Measurements from ENCODE around the gene OR4D6.
"Not testable (repeated sequence)": the region's sequence is repeated elsewhere in the genome, so short reads cannot be mapped to it uniquely, and the experiment has no call there.

Gene OR4D6

DNA sequence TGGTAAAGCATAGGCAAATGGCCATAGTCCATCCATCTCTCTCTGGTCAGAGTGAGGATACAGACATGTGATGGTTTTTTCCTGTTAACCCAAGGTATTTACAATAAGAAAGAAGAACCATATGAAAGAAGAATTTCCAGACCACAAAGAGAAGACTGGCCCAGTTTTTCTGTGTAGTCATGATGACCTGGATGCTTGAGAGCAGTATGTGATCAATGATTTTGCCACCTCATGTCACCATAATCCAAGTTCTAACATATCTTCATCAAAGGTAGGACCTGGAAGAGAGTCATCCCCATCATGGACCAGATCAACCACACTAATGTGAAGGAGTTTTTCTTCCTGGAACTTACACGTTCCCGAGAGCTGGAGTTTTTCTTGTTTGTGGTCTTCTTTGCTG is at the start of gene OR4D6:
TSS of gene OR4D6 (plus strand) at position 301 of the 400 bp plus-strand sequence. CDS start at position 301, 0 bp downstream.
- DNase-seq = no peak

DNA sequence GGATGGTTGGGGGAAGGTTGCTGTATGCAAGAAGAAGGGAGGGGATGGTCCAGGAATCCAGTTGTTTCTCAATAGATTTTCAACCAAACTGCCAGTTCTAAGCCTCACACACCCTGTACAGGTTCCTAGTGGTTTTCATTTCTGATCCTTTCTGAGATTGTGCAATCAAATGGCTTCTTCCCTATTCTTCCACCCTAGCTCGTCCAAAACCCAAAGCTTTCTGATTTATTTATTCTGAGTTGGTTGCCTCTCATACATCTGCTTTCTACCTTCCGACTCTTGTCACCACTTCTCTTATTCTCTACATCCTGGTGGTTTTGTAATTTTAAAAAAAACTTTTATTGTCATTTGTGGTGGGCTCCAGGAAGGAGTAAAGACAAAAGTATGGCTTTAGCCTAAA is 43.1 kb upstream of the OR4D6 start:
- DNase-seq = no peak

DNA sequence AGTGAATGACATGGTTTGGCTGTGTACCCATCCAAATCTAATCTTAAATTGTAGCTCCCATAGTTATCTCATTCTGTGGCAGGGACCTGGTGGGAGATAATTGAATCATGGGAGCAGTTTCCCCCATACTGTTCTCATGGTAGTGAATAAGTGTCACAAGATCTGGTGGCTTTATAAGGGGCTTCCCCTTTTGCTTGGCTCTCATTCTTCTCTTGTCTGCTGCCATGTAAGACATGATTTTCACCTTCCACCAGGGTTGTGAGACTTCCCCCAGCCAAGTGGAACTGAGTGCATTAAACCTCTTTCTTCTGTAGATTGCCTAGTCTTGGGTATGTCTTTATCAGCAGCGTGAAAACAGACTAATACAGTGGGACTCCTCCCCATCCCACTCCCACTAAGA is 41.6 kb upstream of the OR4D6 start:
- DNase-seq = no peak

DNA sequence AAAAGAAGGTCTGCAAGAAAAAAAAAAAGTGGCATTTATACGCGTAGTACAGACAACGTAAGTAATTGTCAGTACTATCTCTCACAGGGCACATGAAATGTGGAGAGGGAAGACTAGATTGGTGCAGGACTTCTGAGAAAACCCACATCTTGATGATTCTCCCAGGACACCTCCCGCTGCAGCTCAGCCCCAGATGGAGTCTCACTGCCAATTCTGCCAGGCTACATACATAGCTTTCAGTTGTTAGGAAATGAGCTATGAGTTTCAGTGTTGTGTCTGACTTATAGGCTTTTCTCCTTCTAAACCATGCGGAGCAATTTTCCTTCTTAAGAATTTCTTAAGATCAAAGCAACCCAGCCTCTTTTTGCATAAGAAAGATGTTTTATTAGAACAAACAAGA is 40.1 kb upstream of the OR4D6 start:
- no peak for DNase-seq

DNA sequence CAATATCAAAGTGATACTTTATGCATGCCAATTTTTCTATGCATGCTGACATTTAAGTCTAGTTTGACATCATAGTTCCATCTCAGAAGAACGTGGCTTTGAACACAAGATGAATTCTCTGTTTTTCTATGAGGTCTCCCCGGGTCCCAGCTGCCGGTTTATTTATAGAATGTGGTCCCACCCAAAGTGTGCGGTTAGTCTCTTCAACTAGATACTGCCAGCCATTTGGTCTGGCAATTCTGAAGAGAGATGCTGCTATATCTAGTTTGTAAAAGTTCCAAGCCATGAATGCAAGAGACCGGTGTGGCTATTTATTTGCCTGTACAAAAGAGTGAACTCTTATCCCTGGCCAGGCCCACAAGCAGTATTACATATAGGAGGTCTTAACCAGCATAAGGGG is 39.7 kb upstream of the OR4D6 start:
- no peak for DNase-seq

DNA sequence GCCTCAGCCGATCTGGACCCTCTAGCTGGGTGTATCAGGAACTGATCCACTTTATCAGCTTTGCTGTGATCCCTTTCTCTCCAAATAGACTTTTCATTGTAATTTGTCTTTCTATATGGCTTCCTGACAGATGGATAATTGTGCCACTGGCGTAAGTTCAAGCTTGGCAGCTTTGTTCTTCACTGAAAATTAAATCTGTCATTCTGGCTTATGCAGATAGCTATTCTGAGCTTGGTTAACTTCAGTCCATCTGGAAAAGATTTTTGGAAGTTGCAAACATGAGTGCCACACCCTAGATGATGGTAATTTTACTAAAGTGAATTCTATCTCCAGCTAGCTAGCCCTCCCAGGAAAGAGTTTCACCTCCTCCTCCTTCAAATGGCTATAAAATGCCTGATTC is 38.6 kb upstream of the OR4D6 start:
- no peak for DNase-seq

DNA sequence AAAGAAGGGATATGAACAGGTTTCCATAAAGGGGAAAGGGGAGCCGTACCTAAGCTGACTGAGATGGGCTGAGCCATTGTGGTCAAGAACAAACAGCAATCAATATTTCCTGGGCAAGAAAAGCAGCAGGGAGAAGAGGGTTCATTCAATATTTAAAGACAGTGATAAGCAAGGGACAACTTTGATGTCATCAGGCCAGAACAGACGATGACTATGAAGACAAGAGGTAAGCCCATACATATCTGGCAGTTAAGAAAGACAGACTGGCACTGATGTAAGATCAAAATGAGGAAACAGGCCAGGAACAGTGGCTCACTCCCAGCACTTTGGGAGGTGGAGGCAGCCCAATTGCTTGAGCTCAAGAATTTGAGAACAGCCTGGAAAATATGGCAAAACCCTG is 32.9 kb upstream of the OR4D6 start:
- DNase-seq = no peak

DNA sequence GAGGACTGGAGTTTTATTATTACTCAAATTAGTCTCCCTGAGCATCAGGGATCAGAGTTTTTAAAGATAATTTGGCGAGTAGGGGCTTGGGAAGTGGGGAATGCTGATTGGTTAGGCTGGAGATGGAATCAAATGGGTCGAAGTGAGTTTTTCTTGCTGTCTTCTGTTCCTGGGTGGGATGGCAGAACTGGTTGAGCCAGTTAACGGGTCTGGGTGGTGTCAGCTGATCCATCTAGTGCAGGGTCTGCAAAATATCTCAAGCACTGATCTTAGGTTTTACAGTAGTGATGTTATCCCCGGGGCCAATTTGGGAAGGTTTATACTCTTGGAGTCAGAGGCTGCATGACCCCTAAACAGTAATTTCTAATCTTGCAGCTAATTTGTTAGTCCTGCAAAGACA is 31.6 kb upstream of the OR4D6 start:
- DNase-seq = no peak

DNA sequence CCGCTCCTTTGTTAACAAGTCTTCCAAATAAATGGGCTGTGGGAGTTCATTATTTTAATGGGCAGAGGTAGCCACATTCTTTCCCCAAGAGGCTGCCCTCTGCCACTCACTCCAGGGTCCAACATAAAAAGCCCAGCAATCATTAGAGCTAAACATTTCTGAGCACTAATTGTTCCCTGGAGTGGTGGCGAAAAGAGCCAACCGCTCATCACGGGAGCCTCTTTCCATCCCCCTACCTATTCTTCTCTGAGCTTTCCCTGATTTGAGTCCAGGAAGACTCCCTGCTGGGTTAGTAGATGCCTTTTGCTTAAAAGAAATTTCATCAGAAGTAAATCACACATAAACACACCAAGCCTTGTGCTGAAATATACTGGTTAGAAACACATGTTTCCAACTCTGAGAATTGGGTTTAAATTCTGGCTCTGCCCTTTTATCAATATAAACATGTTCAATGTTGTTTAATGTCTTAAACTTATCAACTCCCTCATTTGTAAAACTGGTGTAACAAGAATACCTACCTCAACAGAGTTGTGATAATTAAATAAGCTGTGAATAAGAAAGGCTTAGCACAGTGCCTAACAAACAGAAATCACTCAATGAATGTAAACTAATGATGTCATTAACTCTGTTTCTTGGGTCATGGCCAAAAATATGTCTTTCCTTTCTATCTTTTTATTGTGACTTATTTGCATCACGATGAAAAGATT is 30.2 kb upstream of the OR4D6 start, which contains the start of gene OR5A2:
TSS of gene OR5A2 (minus strand) at position 53 of the 707 bp plus-strand sequence. CDS start 3,460 bp downstream, outside the sequence.
- DNase-seq = no peak

DNA sequence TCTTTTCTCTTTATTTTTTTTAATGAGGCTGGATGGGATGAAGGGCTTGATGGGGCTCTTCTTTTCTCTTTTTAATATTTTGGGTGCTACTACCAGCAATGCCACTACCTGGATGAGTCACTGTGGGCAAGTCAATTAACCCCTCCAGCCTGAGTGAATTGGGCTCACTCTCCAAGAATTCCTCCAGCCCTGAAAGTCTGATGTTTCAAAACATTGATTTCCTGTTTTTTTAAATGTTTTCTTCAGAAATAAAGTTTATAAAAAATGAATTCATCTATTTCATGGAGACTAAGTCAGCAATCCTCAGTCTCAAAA is 29.7 kb upstream of the OR4D6 start:
- DNase-seq = no peak

DNA sequence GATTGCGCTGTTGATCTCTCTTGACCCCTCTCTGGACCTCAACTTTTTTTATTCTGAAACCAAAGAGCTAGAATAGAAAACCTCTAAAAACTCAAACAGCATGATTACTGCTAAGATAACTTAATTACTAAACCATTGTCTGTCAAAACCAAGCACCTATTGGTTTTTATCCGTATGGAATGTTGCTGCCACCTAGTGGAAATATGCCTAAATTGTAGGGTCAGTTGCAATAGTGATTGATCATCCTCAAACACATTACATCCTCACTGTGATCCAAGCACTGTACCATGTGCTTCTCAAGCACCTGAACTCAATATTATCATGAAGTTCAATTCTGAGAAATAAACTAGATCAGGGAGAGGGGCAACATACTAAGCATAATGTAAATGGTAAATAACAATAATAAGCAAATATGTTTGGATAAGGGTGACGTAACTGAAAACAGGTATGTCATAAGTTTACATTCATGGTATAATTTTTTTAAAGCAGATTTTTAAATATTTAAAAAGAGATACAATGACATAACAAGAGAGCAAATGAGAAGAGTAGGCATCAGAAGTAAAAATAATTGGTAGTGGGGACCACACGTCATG is 26.7 kb upstream of the OR4D6 start:
- no peak for DNase-seq

DNA sequence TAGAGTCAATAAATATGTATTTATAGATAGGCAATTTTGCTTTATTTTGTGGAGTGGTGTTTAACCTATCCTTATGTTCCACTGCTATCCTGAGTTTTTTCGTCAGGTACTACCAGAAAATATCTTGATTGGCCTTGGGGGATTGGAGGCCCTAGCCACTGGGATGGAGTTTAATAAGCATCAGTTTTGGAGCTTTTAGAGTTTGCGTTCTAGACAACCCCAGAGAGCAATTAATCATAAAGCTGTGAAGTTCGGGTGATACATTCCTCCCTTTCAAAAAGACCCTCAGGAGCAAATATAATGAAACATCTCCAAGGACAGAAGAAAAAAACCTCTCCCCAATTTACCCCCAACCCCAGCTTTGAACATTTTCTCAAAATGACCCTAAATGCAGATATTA is 20.6 kb upstream of the OR4D6 start, which contains the start of gene OR5A1:
TSS of gene OR5A1 (plus strand) at position 301 of the 400 bp plus-strand sequence. CDS start 6,700 bp downstream, outside the sequence.
- DNase-seq = no peak

DNA sequence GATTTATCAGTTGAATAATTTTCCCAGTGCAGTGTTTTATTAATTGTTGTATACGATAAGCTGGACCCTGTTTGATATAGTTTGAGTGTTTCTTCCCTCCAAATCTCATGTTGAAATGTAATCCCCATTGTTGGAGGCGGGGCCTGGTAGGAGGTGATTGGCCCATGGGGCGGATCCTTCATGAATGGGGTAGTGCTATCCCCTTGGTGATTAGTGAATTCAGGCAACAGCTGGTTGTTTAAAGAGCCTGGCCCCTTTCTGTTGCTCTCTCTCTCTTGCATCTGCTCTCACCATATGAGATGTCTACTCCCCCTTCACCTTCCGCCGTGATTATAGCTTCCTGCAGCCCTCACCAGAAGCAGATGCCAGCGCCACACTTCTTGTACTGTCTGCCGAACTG is 19.0 kb upstream of the OR4D6 start:
- peak; percentile 17 for DNase-seq

DNA sequence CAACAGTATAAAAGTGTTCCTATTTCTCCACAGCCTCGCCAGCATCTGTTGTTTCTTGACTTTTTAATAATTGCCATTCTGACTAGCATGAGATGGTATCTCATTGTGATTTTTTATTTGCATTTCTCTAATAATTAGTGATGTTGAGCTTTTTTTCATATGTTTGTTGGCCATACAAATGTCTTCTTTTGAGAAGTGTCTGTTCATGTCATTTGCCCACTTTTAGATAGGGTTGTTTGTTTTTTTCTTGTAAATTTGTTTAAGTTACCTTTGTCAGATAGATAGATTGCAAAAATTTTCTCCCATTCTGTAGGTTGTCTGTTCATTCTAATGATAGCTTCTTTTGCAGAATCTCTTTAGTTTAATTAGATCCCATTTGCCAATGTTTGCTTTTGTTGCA is 11.1 kb upstream of the OR4D6 start:
- not testable (repeated sequence) for DNase-seq

DNA sequence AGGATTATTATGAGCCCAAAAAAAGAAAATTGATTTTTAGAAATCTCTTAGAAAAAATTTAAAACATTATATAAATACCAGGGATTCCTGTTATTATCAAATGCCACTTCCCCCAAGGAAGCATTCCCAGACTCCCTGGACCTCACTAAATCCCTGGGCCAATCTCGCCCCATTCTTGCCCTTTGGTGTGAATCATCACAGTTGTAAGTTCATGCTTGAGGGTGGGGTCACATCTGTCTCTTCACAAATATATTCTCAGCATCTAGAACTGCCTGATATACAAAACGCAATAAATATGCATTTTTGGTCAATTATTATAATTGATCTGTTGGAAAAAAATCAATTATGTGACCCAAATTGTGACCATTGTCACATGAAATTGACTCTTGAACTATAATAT is 8.3 kb upstream of the OR4D6 start:
- no peak for DNase-seq

DNA sequence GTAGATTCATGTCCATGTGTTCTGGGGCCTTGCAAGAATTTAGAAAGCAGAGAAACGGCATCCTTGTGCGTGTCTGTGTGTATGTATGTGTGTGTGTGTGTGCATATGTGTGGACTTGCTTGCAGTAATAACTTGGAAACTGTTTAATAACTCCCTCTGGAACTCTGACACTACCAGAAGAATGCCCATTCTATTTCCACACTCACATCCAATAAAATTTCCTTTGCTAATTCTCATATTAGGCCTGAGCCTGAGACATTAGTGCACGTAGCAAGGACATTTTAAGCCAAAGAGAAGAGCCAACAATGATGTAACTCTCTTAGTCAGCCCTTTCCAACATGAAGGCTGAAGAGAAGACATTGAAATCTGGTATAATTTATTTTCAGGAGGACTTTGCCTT is 3.2 kb downstream of the OR4D6 start:
- no peak for DNase-seq

DNA sequence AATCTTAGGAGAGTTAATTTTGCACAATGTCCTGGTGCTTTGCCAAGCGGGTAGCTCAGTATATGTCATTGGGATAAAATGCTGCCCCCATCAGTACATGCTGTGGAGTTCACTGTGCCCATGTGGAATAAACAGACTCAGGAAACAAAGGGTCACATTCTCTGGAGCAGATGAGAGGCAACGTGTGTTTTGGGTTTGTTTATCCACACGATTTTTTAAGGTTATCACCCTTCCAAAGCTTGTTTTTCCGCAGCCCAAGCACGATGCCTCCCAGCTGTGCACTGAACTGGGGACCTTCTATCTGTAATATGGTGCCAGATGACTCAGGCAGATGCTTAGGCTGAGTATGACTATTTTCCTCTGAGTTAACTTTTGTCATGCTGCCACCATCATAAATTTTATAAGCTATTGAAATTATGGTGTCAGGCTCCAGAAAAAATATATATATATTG is 6.5 kb downstream of the OR4D6 start:
- no peak for DNase-seq

DNA sequence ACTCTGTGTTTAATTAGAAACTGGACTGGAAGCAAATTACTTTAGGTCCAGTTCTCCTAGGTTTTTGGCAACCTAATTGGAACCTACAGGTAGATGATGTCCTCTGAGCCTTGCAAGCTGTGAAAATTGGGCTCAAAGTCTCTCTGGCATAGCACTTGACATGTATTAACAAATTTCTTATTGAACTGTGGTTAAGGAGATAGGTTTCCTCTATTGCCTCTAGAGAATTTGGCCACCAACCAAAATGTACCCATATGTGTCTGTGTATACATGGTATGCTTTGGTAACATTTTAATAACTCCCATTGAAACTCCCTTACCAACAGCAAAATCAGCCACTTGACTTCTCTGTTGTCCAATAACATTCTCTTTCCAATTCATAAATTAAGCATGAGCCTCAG is 16.3 kb downstream of the OR4D6 start, which contains the start of gene OR4D10:
TSS of gene OR4D10 (plus strand) at position 301 of the 400 bp plus-strand sequence. CDS start 4,115 bp downstream, outside the sequence.
- no peak for DNase-seq

DNA sequence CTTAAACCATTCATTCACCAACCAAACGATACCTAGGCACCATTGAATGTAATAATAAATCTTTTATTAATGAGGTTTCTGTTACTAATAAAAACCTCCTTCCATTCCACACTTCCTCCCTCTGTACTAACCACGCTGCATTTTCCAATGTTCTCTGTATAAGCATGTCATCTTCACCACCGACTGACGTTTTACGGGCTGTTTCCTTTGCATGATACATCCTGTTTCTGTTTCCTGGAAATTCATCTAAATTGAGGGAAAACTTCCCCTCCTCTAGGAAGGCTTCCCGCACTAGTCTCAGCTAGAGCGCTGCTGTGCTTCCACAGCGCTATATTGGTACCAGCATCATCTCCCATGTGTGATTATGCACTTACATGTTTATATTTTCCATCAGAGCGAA is 18.4 kb downstream of the OR4D6 start:
- no peak for DNase-seq

DNA sequence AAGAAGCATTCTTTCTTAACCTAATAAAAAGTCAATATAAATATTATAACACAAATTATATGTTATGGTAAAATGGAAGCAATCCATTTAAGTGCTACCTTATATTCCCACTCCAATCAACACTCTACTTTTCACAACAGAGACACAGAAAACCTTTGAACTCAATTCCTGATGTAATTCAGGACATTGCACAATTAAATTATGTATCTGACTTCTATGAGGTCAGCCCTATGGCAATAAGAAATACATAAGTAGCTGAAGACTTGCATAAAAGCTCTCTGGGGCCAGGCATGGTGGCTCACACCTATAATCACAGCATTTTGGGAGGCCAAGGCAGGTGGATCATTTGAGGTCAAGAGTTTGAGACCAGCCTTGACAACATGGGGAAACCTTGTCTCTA is 23.1 kb downstream of the OR4D6 start:
- no peak for DNase-seq

DNA sequence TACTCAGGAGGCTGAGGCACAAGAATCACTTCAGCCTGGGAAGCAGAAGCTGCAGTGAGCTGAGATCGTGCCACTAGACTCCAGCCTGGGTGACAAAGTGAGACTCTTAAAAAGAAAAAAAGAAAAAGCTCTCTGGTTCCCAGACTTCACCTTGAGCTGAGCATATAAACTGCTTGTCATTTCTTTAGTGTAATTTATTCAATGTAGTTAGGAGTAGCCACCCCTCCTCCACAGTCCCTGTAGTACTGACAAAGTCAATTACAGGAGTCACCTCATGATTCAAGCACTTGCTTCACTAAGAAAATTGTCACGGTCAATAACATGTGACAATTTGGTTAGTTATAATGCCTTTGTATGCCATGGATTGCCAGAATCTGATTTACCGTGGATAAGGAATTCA is 23.6 kb downstream of the OR4D6 start:
- DNase-seq = no peak

DNA sequence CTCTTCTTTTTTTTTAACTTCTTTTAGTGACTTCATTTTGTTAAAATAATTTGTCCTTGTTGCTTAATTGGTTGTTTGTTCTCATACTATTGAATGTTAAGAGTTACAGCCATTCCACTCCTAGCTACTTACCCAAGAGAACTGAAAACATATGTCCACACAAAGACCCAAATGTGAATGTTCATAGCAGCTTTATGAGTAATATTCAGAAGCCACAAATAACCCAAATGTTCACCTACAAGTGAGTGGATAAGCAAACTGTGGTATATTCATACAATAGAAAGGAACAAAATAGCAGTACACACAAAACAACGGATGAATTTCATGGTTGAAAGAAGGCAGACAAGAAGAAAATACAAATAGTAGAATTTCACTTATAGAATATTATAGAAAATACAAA is 45.2 kb downstream of the OR4D6 start:
- no peak for DNase-seq

DNA sequence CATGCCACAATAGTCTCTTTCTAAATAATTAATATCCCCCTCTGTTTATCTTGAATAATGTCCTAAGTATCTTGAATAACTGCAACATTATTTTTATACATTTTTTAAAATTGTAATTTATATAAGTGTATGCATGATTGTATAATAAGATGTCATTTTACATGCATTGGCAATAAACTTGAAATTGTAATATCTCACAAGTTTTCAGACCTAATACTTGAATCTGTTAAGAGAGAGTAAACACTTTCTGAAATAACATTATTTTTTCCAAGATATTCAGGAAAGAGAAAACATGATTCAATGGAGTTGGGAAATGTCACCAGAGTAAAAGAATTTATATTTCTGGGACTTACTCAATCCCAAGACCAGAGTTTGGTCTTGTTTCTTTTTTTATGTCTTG is 46.5 kb downstream of the OR4D6 start, which contains the start of gene OR4D11:
TSS of gene OR4D11 (plus strand) at position 301 of the 400 bp plus-strand sequence. CDS start at position 301, 0 bp downstream.
- no peak for DNase-seq

Data from NCI-H524 treated with DMSO at 0.1 percent for 48 hours (cell line).